Erythroblast (primary cell): ENCODE measurements around the gene GPC6.

Experiments
- GATA1 ChIP-seq: IDR thresholded peaks from 2 replicates; pipeline ENCODE4 v1.6.1; 2011; ENCODE audit warnings: low read depth, mild to moderate bottlenecking, control low read depth, low read length, moderate library complexity
- POLR2A ChIP-seq: IDR thresholded peaks from 2 replicates; pipeline ENCODE4 v1.6.1; 2011; ENCODE audit warnings: mild to moderate bottlenecking, low read length

DNA sequence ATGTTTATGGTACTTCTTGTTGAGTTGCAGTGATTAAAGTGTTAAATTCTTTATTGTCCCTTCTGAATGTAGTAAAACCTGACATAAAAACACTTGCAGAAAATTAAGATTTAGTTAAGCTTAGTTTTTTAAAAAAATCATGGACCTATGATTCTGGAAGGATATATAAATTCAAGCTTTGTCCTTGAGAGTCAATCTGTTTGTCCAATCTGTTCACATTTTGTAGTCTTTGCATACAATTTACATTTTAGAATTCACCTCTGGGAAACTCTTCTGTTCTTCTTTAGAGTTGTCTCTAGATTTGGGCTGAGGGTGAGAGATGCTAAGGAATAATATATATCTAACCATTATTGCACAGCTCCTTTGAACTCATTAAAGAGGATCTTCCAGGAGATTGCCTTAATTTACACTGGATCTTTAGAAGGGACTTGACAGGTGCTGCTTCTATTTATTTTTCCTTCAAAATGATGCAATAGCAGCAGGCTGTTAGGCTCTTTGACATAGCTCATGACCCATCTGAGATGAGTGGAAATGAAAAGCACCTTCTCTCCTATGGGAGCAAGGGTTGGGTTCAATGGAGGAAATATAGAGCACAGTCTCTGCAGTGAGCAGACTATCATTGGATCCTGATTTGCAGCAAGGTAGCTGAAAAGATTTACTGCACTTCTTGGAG is 433.9 kb downstream of the GPC6 start:
- TF ChIP-seq POLR2A (no peak), GATA1 (no peak)
